IPS DF 19.7 (cell line): Measurements from ENCODE around the gene ZNF213.
"Not testable (repeated sequence)": the region's sequence is repeated elsewhere in the genome, so short reads cannot be mapped to it uniquely, and the experiment has no call there.

Source experiments
- DNase-seq: peaks from one replicate; pipeline ENCODE4 v3.0.0-alpha.2; 2013; ENCODE audit warnings: low read depth, low spot score

Gene ZNF213

GRCh38 chr16:3148256-3149192 lies 13.7 kb downstream of the ZNF213 start:
- DNase-seq = no peak

- DNase-seq = no peak
Measured at GRCh38 chr16:3149193-3149530, 14.3 kb downstream of the ZNF213 start.

GRCh38 chr16:3149630-3150345 lies 15.0 kb downstream of the ZNF213 start:
- no peak for DNase-seq

GRCh38 chr16:3150346-3151218 lies 15.8 kb downstream of the ZNF213 start:
- peak; percentile 90 for DNase-seq

- DNase-seq = no peak
Measured at GRCh38 chr16:3152027-3152276, 17.1 kb downstream of the ZNF213 start.

GRCh38 chr16:3152277-3152990 lies 17.6 kb downstream of the ZNF213 start:
- no peak for DNase-seq

- DNase-seq = no peak
Measured at GRCh38 chr16:3152991-3153368, 18.2 kb downstream of the ZNF213 start.

- DNase-seq = no peak
Measured at GRCh38 chr16:3155181-3155580, 20.4 kb downstream of the ZNF213 start.

GRCh38 chr16:3155972-3156371 lies 21.1 kb downstream of the ZNF213 start:
- no peak for DNase-seq

- DNase-seq = peak; percentile 95
Measured at GRCh38 chr16:3157229-3158025, 22.6 kb downstream of the ZNF213 start.

GRCh38 chr16:3158026-3158509 lies 23.2 kb downstream of the ZNF213 start:
- DNase-seq = no peak

GRCh38 chr16:3158510-3159314 lies 23.9 kb downstream of the ZNF213 start:
- DNase-seq = no peak

- no peak for DNase-seq
Measured at GRCh38 chr16:3161235-3162018, 26.6 kb downstream of the ZNF213 start.

- no peak for DNase-seq
Measured at GRCh38 chr16:3164121-3164991, 29.5 kb downstream of the ZNF213 start.

- DNase-seq = no peak
Measured at GRCh38 chr16:3165111-3165822, 30.4 kb downstream of the ZNF213 start.

GRCh38 chr16:3166505-3166886 lies 31.7 kb downstream of the ZNF213 start:
- no peak for DNase-seq

- not testable (repeated sequence) for DNase-seq
Measured at GRCh38 chr16:3168729-3169128, 33.9 kb downstream of the ZNF213 start.
